Measurements from ENCODE around the gene SPG7. TPM values are rescaled to one million over a fixed set of nuclear protein-coding genes. Genes with fewer than 3 reads are reported as not detected.

Gene SPG7
- total and polyA plus RNA-seq, 9 of the 15 experiments (the other 6 are each of a cell fraction or from before 2014, with no cell fraction given), result 5.8 to 89.1 (median 49.4) TPM

DNA sequence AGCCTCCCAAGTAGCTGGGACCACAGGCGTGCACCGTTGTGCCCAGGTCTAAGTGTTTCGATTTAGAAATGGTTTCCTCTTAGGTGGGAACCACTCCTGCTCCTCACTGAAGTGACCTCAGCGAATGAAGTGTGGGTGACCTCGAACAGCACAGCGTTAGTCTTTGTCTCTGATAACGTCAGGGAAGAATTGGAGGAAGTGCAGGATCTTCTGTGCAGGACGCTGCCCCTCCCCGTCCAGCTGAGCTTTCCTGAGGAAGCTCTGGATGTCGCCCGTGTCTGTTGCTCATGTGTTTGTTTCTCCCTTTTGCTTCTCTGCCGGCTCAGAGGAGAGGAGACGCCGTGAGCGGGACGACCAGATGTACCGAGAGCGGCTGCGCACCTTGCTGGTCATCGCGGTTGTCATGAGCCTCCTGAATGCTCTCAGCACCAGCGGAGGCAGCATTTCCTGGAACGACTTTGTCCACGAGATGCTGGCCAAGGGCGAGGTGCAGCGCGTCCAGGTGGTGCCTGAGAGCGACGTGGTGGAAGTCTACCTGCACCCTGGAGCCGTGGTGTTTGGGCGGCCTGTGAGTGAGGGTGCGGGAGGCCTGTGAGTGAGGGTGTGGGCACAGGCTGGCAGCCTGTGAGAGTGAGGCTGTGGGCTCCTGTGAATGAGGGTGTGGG lies 15.6 kb downstream of the SPG7 start:
- FAIRE-seq, result no peak
- POLR2A ChIA-PET, result no interaction called here
- Histone ChIP-seq H4K20me1 (replicated peaks; ENCODE audit: control insufficient read depth, insufficient read depth, low read length) (no peaks in the 10 kb centered on the region), H3K36me3 (ENCODE audit: control insufficient read depth, insufficient read depth, low read length) (peaks cover 91% of the 10 kb centered on the region), H2AFZ (ENCODE audit: low read depth, low read length) (no peak overlapping the region), H3K4me1 (replicated peaks in 1 of 2; ENCODE audit: control insufficient read depth in 2 of 2, insufficient read depth in 2 of 2, low read length in 2 of 2) (peaks cover 0 to 13% of the 10 kb centered on the region in 2 experiments; a peak in 2 of 5 replicates), H3K27me3 (ENCODE audit: control insufficient read depth in 2 of 2, insufficient read depth in 2 of 2, low read length in 2 of 2) (no peaks in the 10 kb centered on the region), H3K4me2 (ENCODE audit: insufficient read depth, low read length) (no peak overlapping the region), H3K4me3 (no peak overlapping the region), H3K9me3 (replicated peaks; ENCODE audit: control insufficient read depth, insufficient read depth, low read depth, low read length) (no peaks in the 10 kb centered on the region), H3K9ac (ENCODE audit: insufficient read depth in 1 of 2, low read depth in 2 of 2, low read length in 2 of 2) (no peak overlapping the region; a peak in 1 of 4 replicates), H3K27ac (ENCODE audit: extremely low read depth, low read depth, low read length) (no peak overlapping the region; the same call in 2 of the 3 replicates), H3K79me2 (ENCODE audit: control insufficient read depth, insufficient read depth, low read length) (peaks cover 9% of the 10 kb centered on the region; the same call in 2 of the 3 replicates), H3K9me1 (ENCODE audit: control insufficient read depth, insufficient read depth, low read length) (peaks cover 3% of the 10 kb centered on the region)
- WGBS (ENCODE audit: insufficient coverage, low coverage, missing lambda C conversion rate), result 88% methylated on average over 31 of the region's 32 CpGs
- in situ Hi-C loops (cut with MboI) (no loop called here), intact Hi-C loops (cut with micrococcal nuclease) (no loop called here)
- CTCF ChIA-PET (ENCODE audit: low intra/inter-chr PET ratio), result no interaction called here
- TF ChIP-seq, protein P1, sequence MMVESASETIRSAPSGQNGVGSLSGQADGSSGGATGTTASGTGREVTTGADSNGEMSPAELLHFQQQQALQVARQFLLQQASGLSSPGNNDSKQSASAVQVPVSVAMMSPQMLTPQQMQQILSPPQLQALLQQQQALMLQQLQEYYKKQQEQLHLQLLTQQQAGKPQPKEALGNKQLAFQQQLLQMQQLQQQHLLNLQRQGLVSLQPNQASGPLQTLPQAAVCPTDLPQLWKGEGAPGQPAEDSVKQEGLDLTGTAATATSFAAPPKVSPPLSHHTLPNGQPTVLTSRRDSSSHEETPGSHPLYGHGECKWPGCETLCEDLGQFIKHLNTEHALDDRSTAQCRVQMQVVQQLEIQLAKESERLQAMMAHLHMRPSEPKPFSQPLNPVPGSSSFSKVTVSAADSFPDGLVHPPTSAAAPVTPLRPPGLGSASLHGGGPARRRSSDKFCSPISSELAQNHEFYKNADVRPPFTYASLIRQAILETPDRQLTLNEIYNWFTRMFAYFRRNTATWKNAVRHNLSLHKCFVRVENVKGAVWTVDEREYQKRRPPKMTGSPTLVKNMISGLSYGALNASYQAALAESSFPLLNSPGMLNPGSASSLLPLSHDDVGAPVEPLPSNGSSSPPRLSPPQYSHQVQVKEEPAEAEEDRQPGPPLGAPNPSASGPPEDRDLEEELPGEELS (CRISPR knock-in tag; IDR thresholded peaks at IDR 0.05; ENCODE audit: borderline replicate concordance), result no peak
- TF ChIP-seq, protein P2, sequence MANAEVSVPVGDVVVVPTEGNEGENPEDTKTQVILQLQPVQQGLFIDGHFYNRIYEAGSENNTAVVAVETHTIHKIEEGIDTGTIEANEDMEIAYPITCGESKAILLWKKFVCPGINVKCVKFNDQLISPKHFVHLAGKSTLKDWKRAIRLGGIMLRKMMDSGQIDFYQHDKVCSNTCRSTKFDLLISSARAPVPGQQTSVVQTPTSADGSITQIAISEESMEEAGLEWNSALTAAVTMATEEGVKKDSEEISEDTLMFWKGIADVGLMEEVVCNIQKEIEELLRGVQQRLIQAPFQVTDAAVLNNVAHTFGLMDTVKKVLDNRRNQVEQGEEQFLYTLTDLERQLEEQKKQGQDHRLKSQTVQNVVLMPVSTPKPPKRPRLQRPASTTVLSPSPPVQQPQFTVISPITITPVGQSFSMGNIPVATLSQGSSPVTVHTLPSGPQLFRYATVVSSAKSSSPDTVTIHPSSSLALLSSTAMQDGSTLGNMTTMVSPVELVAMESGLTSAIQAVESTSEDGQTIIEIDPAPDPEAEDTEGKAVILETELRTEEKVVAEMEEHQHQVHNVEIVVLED (CRISPR knock-in tag; IDR thresholded peaks at IDR 0.05), result no peak
- TF ChIP-seq SMARCC2 (IDR thresholded peaks at IDR 0.05; ENCODE audit: low read depth) (no peak), PHF21A (IDR thresholded peaks at IDR 0.05; ENCODE audit: borderline replicate concordance, low read depth) (no peak), C11orf30 (IDR thresholded peaks at IDR 0.05; ENCODE audit: low read depth) (no peak), ZEB2 (IDR thresholded peaks at IDR 0.05) (no peak), MTA3 (IDR thresholded peaks at IDR 0.05; ENCODE audit: borderline replicate concordance) (no peak), BCL6 (CRISPR knock-in tag; IDR thresholded peaks at IDR 0.05) (no peak)
- TF ChIP-seq, protein P3, sequence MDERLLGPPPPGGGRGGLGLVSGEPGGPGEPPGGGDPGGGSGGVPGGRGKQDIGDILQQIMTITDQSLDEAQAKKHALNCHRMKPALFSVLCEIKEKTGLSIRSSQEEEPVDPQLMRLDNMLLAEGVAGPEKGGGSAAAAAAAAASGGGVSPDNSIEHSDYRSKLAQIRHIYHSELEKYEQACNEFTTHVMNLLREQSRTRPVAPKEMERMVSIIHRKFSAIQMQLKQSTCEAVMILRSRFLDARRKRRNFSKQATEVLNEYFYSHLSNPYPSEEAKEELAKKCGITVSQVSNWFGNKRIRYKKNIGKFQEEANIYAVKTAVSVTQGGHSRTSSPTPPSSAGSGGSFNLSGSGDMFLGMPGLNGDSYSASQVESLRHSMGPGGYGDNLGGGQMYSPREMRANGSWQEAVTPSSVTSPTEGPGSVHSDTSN (CRISPR knock-in tag; IDR thresholded peaks at IDR 0.05; ENCODE audit: low read depth), result no peak
- TF ChIP-seq, protein P3 (tag; conservative IDR thresholded peaks at IDR 0.05; ENCODE audit: low read depth), result no peak
- TF ChIP-seq, protein P4, sequence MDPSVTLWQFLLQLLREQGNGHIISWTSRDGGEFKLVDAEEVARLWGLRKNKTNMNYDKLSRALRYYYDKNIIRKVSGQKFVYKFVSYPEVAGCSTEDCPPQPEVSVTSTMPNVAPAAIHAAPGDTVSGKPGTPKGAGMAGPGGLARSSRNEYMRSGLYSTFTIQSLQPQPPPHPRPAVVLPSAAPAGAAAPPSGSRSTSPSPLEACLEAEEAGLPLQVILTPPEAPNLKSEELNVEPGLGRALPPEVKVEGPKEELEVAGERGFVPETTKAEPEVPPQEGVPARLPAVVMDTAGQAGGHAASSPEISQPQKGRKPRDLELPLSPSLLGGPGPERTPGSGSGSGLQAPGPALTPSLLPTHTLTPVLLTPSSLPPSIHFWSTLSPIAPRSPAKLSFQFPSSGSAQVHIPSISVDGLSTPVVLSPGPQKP (CRISPR knock-in tag; IDR thresholded peaks at IDR 0.05), result no peak
- BruUV-seq (replicated peaks), result no TSS peak
- no peak for ATAC-seq
- no peak for DNase-seq (ENCODE audit: extremely low read depth in 1 of 4, low spot score in 3 of 4)
